OCI-LY1 (cell line): Measurements from ENCODE around the gene OGFOD3.

Experiments used
- H2AFZ ChIP-seq: fragments of 200-600 bp; sonication (generic), shearing (Covaris generic); 2 replicates; pipeline ENCODE4 v1.6.0; 2014; ENCODE audit warnings: antibody characterized with exemption, mild to moderate bottlenecking, low read length
- H3F3A ChIP-seq: fragments of 200-600 bp; sonication (generic), shearing (Covaris generic); 2 replicates; pipeline ENCODE4 v1.6.0; 2014; ENCODE audit warnings: mild to moderate bottlenecking, antibody characterized with exemption, low read length, moderate library complexity; ENCODE audit not compliant: insufficient read depth
- H3K27ac ChIP-seq: fragments of 200-600 bp; sonication (generic); 2 replicates; pipeline ENCODE4 v1.5.1; 2014; ENCODE audit warnings: low read length, mixed run types, mild to moderate bottlenecking, low read depth; ENCODE audit not compliant: poor library complexity, severe bottlenecking
- H3K27me3 ChIP-seq: fragments of 200-600 bp; sonication (generic); 2 replicates; pipeline ENCODE4 v1.6.0; 2014; ENCODE audit warnings: antibody characterized with exemption, mild to moderate bottlenecking, low read length, moderate library complexity; ENCODE audit not compliant: insufficient read depth
- H3K36me3 ChIP-seq: fragments of 200-600 bp; sonication (generic); 2 replicates; pipeline ENCODE4 v1.6.1; 2014; ENCODE audit warnings: mild to moderate bottlenecking, antibody characterized with exemption, low read length, moderate library complexity, mixed read lengths; ENCODE audit not compliant: insufficient read depth
- H3K4me1 ChIP-seq: fragments of 200-600 bp; sonication (generic); 2 replicates; pipeline ENCODE4 v1.5.1; 2014; ENCODE audit warnings: mild to moderate bottlenecking, low read length, moderate library complexity; ENCODE audit not compliant: insufficient read depth, severe bottlenecking
- H3K4me2 ChIP-seq: fragments of 200-600 bp; sonication (generic), shearing (Covaris generic); 2 replicates; pipeline ENCODE4 v1.6.1; 2014; ENCODE audit warnings: low read length
- H3K4me3 ChIP-seq: fragments of 200-600 bp; sonication (generic); 2 replicates; pipeline ENCODE4 v1.5.1; 2014; ENCODE audit warnings: low read length, low read depth, mild to moderate bottlenecking, mixed read lengths; ENCODE audit not compliant: poor library complexity, severe bottlenecking
- H3K79me2 ChIP-seq: fragments of 200-600 bp; shearing (Covaris generic); 2 replicates; pipeline ENCODE4 v1.6.1; 2016; ENCODE audit warnings: mixed run types, low read length, mixed read lengths; ENCODE audit not compliant: insufficient read depth
- H3K9ac ChIP-seq: fragments of 200-600 bp; sonication (generic), shearing (Covaris generic); 2 replicates; pipeline ENCODE4 v1.6.1; 2014; ENCODE audit warnings: mild to moderate bottlenecking, low read length, mixed read lengths
- H3K9me2 ChIP-seq: fragments of 200-600 bp; sonication (generic), shearing (Covaris generic); 2 replicates; pipeline ENCODE4 v1.6.1; 2014; ENCODE audit warnings: low read depth, mild to moderate bottlenecking, low read length, mixed read lengths
- H3K9me3 ChIP-seq: fragments of 200-600 bp; shearing (Covaris generic); 2 replicates; pipeline ENCODE4 v1.6.1; 2014; ENCODE audit warnings: low read length, mixed read lengths
- H4K20me1 ChIP-seq: fragments of 200-600 bp; sonication (generic), shearing (Covaris generic); 2 replicates; pipeline ENCODE4 v1.6.0; 2016; ENCODE audit warnings: mild to moderate bottlenecking, low read length; ENCODE audit not compliant: insufficient read depth
- CTCF ChIP-seq: fragments of 200-600 bp; sonication (generic), shearing (Covaris generic); IDR thresholded peaks from 2 replicates; pipeline ENCODE4 v1.5.1; 2017; ENCODE audit warnings: mild to moderate bottlenecking, antibody characterized with exemption, low read length, moderate library complexity, mixed read lengths
- EZH2 ChIP-seq: fragments of 200-600 bp; sonication (generic), shearing (Covaris generic); IDR thresholded peaks from 2 replicates; pipeline ENCODE4 v1.8.0; 2017; ENCODE audit warnings: borderline replicate concordance, mixed run types, mild to moderate bottlenecking, antibody characterized with exemption, low read length, moderate library complexity, mixed read lengths

OGFOD3 gene

DNA sequence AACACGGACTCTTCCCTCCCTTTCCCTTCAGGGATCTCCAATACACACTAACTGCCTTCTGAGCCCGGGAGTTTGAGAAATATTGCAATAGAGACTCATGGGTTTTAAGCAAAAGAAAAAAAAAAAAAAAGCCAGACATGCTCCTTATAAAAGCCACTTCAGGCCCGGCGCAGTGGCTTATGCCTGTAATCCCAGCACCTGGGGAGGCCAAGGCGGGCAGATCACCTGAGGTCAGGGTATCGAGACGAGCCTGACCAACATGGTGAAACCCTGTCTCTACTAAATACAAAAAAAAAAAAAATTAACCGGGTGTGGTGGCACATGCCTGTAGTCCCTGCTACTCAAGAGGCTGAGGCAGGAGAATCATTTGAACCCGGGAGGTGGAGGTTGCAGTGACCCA, 2.6 kb downstream of the OGFOD3 start:
- no peak for TF ChIP-seq EZH2
- no peak for TF ChIP-seq CTCF
- Histone ChIP-seq H3K27me3 (no peaks in the 10 kb centered on the region), H3K9me3 (no peaks in the 10 kb centered on the region), H4K20me1 (no peaks in the 10 kb centered on the region), H3K9me2 (no peaks in the 10 kb centered on the region), H3F3A (no peaks in the 10 kb centered on the region), H3K4me2 (no peak overlapping the region), H3K79me2 (no peaks in the 10 kb centered on the region), H3K27ac (no peak overlapping the region), H3K36me3 (peaks cover 7% of the 10 kb centered on the region), H3K4me1 (peaks cover 21% of the 10 kb centered on the region), H2AFZ (no peak overlapping the region), H3K9ac (no peak overlapping the region), H3K4me3 (no peak overlapping the region)

DNA sequence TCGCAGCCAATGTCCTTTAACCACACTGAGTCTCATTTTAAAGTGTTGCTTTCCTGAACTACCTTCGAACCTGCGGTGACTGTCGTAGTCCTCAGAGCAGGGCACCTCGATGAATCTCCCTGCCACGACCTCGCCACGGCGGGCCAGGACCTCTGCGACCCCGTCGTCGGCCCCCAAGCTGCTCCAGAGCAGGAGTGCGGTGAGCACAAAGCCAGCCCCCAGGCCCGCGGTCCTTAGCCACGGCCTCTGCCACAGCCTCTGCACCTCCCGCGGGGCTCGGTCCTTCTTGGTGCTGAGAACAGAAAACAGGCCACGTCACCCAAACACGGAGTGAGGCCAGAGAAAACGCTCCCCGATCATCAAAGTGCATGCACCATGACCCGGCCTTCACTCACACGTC, 3.0 kb downstream of the OGFOD3 start:
- Histone ChIP-seq H3K4me3 (no peak overlapping the region), H2AFZ (no peak overlapping the region), H3K4me2 (no peak overlapping the region), H3K27me3 (no peaks in the 10 kb centered on the region), H3K9me3 (no peaks in the 10 kb centered on the region), H3F3A (no peaks in the 10 kb centered on the region), H3K4me1 (peaks cover 21% of the 10 kb centered on the region), H3K9ac (no peak overlapping the region), H4K20me1 (no peaks in the 10 kb centered on the region), H3K9me2 (no peaks in the 10 kb centered on the region), H3K36me3 (peaks cover 6% of the 10 kb centered on the region; the same call in 1 of the 2 replicates), H3K27ac (no peak overlapping the region), H3K79me2 (no peaks in the 10 kb centered on the region)
- TF ChIP-seq CTCF (no peak), EZH2 (no peak)

GRCh38 chr17:82414548-82415281, 3.7 kb downstream of the OGFOD3 start:
- Histone ChIP-seq H2AFZ (no peak overlapping the region), H3K27ac (no peak overlapping the region), H3K9me3 (no peaks in the 10 kb centered on the region), H3K4me1 (peaks cover 16% of the 10 kb centered on the region), H3K36me3 (peaks cover 6% of the 10 kb centered on the region; the same call in 1 of the 2 replicates), H3K79me2 (no peaks in the 10 kb centered on the region), H3K9ac (no peak overlapping the region), H3K4me2 (peak overlapping the region; percentile 16; the same call in 1 of the 2 replicates), H3K4me3 (no peak overlapping the region), H4K20me1 (no peaks in the 10 kb centered on the region), H3F3A (no peaks in the 10 kb centered on the region), H3K9me2 (no peaks in the 10 kb centered on the region), H3K27me3 (no peaks in the 10 kb centered on the region)
- no peak for TF ChIP-seq EZH2
- peak; percentile 98 for TF ChIP-seq CTCF
